ENCODE results near the gene TLR9.

The TLR9 gene

DNA sequence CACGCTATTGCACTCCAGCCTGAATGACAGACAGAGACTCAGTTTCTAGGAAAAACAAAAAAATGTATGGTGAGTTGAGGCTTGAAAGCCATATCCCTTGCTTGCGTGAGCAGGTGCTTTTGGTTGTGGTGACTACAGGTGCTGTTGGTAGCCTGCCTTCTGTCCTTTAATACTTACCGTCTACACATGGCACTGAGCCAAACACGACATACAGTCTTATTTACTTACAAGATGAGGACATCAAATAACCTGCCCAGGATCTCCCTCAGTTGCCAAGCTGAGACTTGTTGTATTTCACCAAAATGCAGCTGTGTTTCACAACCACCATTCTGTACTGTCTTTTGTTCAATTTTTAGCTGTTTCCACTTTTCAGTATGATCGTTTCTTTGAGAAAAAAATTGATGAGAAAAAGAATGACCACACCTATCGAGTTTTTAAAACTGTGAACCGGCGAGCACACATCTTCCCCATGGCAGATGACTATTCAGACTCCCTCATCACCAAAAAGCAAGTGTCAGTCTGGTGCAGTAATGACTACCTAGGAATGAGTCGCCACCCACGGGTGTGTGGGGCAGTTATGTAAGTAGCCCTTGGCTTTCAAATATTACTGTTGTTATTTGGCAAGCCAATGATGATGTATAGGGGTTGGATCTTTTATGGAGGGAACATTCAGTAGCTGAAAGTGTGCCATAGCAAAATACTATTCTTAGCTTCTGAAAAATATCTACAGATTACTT lies 20.9 kb downstream of the TLR9 start:
- H3K27me3 ChIP-seq (ENCODE audit: insufficient read depth, low read depth) = no peaks in the 10 kb centered on the region
- no peaks in the 10 kb centered on the region for H4K20me1 ChIP-seq (ENCODE audit: insufficient read depth)
- no peak overlapping the region for H3K9ac ChIP-seq
- no peak overlapping the region for H2AFZ ChIP-seq (ENCODE audit: low read depth)
- H3K4me1 ChIP-seq (ENCODE audit: low read depth, poor library complexity, severe bottlenecking) = peaks cover 59% of the 10 kb centered on the region
- H3K27ac ChIP-seq = peak overlapping the region; percentile 61
- TF ChIP-seq, protein P1, sequence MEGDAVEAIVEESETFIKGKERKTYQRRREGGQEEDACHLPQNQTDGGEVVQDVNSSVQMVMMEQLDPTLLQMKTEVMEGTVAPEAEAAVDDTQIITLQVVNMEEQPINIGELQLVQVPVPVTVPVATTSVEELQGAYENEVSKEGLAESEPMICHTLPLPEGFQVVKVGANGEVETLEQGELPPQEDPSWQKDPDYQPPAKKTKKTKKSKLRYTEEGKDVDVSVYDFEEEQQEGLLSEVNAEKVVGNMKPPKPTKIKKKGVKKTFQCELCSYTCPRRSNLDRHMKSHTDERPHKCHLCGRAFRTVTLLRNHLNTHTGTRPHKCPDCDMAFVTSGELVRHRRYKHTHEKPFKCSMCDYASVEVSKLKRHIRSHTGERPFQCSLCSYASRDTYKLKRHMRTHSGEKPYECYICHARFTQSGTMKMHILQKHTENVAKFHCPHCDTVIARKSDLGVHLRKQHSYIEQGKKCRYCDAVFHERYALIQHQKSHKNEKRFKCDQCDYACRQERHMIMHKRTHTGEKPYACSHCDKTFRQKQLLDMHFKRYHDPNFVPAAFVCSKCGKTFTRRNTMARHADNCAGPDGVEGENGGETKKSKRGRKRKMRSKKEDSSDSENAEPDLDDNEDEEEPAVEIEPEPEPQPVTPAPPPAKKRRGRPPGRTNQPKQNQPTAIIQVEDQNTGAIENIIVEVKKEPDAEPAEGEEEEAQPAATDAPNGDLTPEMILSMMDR (conservative IDR thresholded peaks at IDR 0.05; ENCODE audit: low read depth, low read length) = no peak
- H3K36me3 ChIP-seq (ENCODE audit: insufficient read depth) = peaks cover 3% of the 10 kb centered on the region; the same call in 1 of the 2 replicates
- H3K79me2 ChIP-seq (ENCODE audit: insufficient read depth, low read depth) = no peaks in the 10 kb centered on the region
- no peak overlapping the region for H3K4me2 ChIP-seq
- no peak overlapping the region for H3K4me3 ChIP-seq (IDR thresholded peaks at IDR 0.05; ENCODE audit: insufficient read depth, low read depth, low read length)

DNA sequence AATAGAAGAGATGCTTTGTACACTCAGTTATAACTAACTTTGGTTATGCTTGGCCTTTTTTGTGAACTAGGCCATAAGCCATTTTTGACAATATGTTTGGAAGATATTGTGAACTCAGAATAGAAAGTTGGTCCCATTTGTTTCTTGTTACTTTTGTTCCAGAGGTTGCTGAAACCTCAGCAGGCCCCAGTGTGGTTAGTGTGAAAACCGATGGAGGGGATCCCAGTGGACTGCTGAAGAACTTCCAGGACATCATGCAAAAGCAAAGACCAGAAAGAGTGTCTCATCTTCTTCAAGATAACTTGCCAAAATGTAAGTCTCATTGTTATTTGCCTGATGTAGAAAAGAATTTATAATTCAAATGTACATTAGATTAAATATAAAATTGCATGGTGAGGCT lies 21.7 kb downstream of the TLR9 start:
- H3K9ac ChIP-seq = no peak overlapping the region
- no peak overlapping the region for H3K4me3 ChIP-seq (IDR thresholded peaks at IDR 0.05; ENCODE audit: insufficient read depth, low read depth, low read length)
- TF ChIP-seq, protein P1 (conservative IDR thresholded peaks at IDR 0.05; ENCODE audit: low read depth, low read length) = no peak

DNA sequence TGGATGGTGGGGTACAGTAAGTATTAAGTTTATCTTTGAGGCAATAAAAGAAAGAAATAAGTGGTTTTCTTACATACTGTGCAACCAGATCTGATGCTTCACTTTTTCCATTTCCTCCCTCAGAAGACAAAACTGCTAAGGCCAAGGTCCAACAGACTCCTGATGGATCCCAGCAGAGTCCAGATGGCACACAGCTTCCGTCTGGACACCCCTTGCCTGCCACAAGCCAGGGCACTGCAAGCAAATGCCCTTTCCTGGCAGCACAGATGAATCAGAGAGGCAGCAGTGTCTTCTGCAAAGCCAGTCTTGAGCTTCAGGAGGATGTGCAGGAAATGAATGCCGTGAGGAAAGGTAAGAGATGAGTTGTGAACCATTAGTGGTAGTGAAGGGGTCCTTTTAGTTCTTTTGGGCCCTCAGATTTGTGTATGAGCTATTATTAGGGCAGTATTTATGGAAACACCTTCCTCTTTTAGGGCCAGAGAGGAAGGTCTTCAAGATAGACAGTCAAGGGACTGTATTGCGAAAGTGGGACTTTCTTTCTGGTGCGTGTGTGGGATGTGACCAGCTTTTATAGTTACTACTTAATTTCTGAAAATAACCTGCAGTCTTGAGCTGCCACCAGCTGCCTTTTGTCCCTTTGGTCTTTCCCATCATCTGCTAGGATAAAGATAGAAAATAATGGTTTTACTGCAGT lies 22.9 kb downstream of the TLR9 start:
- no peaks in the 10 kb centered on the region for H4K20me1 ChIP-seq (ENCODE audit: insufficient read depth)
- H3K4me3 ChIP-seq (IDR thresholded peaks at IDR 0.05; ENCODE audit: insufficient read depth, low read depth, low read length) = no peak overlapping the region
- H3K4me2 ChIP-seq = peak overlapping the region; percentile 17; the same call in 1 of the 2 replicates
- peaks cover 61% of the 10 kb centered on the region for H3K4me1 ChIP-seq (ENCODE audit: low read depth, poor library complexity, severe bottlenecking)
- H3K27me3 ChIP-seq (ENCODE audit: insufficient read depth, low read depth) = no peaks in the 10 kb centered on the region
- H2AFZ ChIP-seq (ENCODE audit: low read depth) = no peak overlapping the region
- peaks cover 13% of the 10 kb centered on the region; the same call in 1 of the 2 replicates for H3K79me2 ChIP-seq (ENCODE audit: insufficient read depth, low read depth)
- no peak overlapping the region for H3K9ac ChIP-seq
- no peaks in the 10 kb centered on the region; the same call in 1 of the 2 replicates for H3K36me3 ChIP-seq (ENCODE audit: insufficient read depth)
- TF ChIP-seq, protein P1 (conservative IDR thresholded peaks at IDR 0.05; ENCODE audit: low read depth, low read length) = no peak
- H3K27ac ChIP-seq = no peak overlapping the region; the same call in 1 of the 2 replicates

More for the DNA sequence above, 21.7 kb downstream of the TLR9 start:
- no peak overlapping the region for H2AFZ ChIP-seq (ENCODE audit: low read depth)
- peaks cover 3% of the 10 kb centered on the region; the same call in 1 of the 2 replicates for H3K36me3 ChIP-seq (ENCODE audit: insufficient read depth)
- H3K4me1 ChIP-seq (ENCODE audit: low read depth, poor library complexity, severe bottlenecking) = peaks cover 59% of the 10 kb centered on the region
- no peaks in the 10 kb centered on the region for H3K27me3 ChIP-seq (ENCODE audit: insufficient read depth, low read depth)
- H3K27ac ChIP-seq = peak overlapping the region; percentile 61
- H3K79me2 ChIP-seq (ENCODE audit: insufficient read depth, low read depth) = peaks cover 8% of the 10 kb centered on the region; the same call in 1 of the 2 replicates
- H4K20me1 ChIP-seq (ENCODE audit: insufficient read depth) = no peaks in the 10 kb centered on the region
- no peak overlapping the region; the same call in 1 of the 2 replicates for H3K4me2 ChIP-seq

DNA sequence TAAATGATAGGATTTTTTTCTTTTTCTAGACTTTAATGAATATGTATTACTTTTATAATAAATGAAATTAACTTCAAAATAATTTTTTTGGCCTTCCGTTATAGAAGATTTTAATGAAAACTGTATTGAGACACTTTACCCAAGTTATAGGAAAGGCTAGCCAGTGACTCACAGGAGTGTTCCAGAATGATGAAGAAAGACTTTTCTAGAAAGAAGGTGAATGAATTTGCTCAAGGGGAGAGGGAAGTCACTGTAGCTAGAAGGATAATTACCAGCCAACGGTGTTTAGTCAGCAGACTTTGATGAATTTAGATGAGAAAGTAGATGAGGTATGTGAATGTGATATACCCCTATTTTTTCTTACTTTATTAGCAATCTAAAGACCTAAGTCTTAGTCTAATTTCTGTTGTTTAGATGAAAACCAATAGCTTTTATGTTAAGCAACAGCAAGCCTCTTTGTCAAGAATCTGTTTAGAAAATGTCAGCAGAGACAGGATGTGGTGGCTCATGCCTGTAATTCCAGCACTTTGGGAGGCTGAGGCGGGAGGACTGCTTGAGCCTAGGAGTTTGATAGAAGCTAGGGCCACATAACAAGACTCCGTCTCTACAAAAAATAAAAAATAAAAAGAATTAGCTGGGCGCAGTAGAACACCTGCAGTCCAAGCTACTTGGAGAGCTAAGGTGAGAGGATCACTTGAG lies 24.3 kb downstream of the TLR9 start:
- H3K9ac ChIP-seq = no peak overlapping the region
- no peaks in the 10 kb centered on the region; the same call in 1 of the 2 replicates for H3K36me3 ChIP-seq (ENCODE audit: insufficient read depth)
- H3K4me1 ChIP-seq (ENCODE audit: low read depth, poor library complexity, severe bottlenecking) = peaks cover 68% of the 10 kb centered on the region
- H3K27me3 ChIP-seq (ENCODE audit: insufficient read depth, low read depth) = no peaks in the 10 kb centered on the region
- H2AFZ ChIP-seq (ENCODE audit: low read depth) = no peak overlapping the region
- no peaks in the 10 kb centered on the region for H4K20me1 ChIP-seq (ENCODE audit: insufficient read depth)
- H3K27ac ChIP-seq = no peak overlapping the region
- TF ChIP-seq, protein P1 (conservative IDR thresholded peaks at IDR 0.05; ENCODE audit: low read depth, low read length) = no peak
- no peak overlapping the region for H3K4me3 ChIP-seq (IDR thresholded peaks at IDR 0.05; ENCODE audit: insufficient read depth, low read depth, low read length)
- H3K79me2 ChIP-seq (ENCODE audit: insufficient read depth, low read depth) = peaks cover 13% of the 10 kb centered on the region; the same call in 1 of the 2 replicates
- H3K4me2 ChIP-seq = no peak overlapping the region; the same call in 1 of the 2 replicates

Data from KMS-11 (cell line).